WTC11 (cell line): Measurements from ENCODE around the gene SLC38A4. TPM values are rescaled to one million over a fixed set of nuclear protein-coding genes. Genes with fewer than 3 reads are reported as not detected.

Experiments used
- ATAC-seq: fragments of 200-7000 bp; cut with Tn5 transposase; 2 replicates; pipeline ENCODE4 v1.10.0; 2021; ENCODE audit warnings: mild to moderate bottlenecking, moderate library complexity
- CTCF ChIA-PET: fragments of 300-600 bp; sonication (Branson Sonifier 250); formaldehyde crosslinking; loops from one replicate; lab custom pipeline; 2021; ENCODE audit warnings: antibody characterized with exemption; lab: Charles Lee
- POLR2A ChIA-PET: fragments of 350-600 bp; sonication (Branson Sonifier 250); formaldehyde crosslinking; loops from one replicate; lab custom pipeline; 2021; ENCODE audit warnings: antibody characterized with exemption; lab: Charles Lee
- DNase-seq: peaks from one replicate; pipeline ENCODE4 v3.0.0; 2021; ENCODE audit warnings: low spot score
- H3K27ac Mint-ChIP-seq: 2 replicates; pipeline ENCODE4 v1.8.0; 2021; ENCODE audit warnings: mixed read lengths
- H3K27me3 Mint-ChIP-seq: 2 replicates; pipeline ENCODE4 v1.8.0; 2021; ENCODE audit warnings: low read depth, mild to moderate bottlenecking, moderate library complexity, mixed read lengths
- H3K36me3 Mint-ChIP-seq: 2 replicates; pipeline ENCODE4 v1.8.0; 2021; ENCODE audit warnings: mixed read lengths
- H3K4me1 Mint-ChIP-seq: 2 replicates; pipeline ENCODE4 v1.8.0; 2022; ENCODE audit warnings: mixed read lengths
- H3K4me3 Mint-ChIP-seq: 2 replicates; pipeline ENCODE4 v1.8.0; 2021; ENCODE audit warnings: mild to moderate bottlenecking, moderate library complexity, mixed read lengths
- H3K9me3 Mint-ChIP-seq: 2 replicates; pipeline ENCODE4 v1.8.0; 2021; ENCODE audit warnings: mixed read lengths
- FOXP1 ChIP-seq: sonication (generic); formaldehyde crosslinking; IDR thresholded peaks from 2 replicates; pipeline ENCODE4 v1.8.0; 2022; ENCODE audit warnings: missing genetic modification reagents, mild to moderate bottlenecking, moderate library complexity, borderline replicate concordance
- GABPB1 ChIP-seq: sonication (generic); formaldehyde crosslinking; IDR thresholded peaks from 2 replicates; pipeline ENCODE4 v1.8.1; 2023; ENCODE audit warnings: mild to moderate bottlenecking, missing genetic modification reagents
- JAZF1 ChIP-seq: fragments of 250-450 bp; sonication (Bioruptor Pico); IDR thresholded peaks from 2 replicates; pipeline ENCODE4 v1.9.0; 2021; ENCODE audit warnings: moderate library complexity, mild to moderate bottlenecking, inconsistent platforms
- NFE2L1 ChIP-seq: sonication (generic); formaldehyde crosslinking; IDR thresholded peaks from 2 replicates; pipeline ENCODE4 v1.8.1; 2023; ENCODE audit warnings: missing genetic modification reagents
- NR3C1 ChIP-seq: sonication (generic); formaldehyde crosslinking; conservative IDR thresholded peaks from 2 replicates; pipeline ENCODE4 v1.8.1; 2023; ENCODE audit warnings: low read depth, mild to moderate bottlenecking, missing genetic modification reagents
- TEAD1 ChIP-seq: sonication (generic); formaldehyde crosslinking; IDR thresholded peaks from 2 replicates; pipeline ENCODE4 v1.8.0; 2022; ENCODE audit warnings: mild to moderate bottlenecking, missing genetic modification reagents
- ZNF317 ChIP-seq: sonication (generic); formaldehyde crosslinking; IDR thresholded peaks from 2 replicates; pipeline ENCODE4 v1.8.1; 2023; ENCODE audit warnings: low read depth, mild to moderate bottlenecking, moderate library complexity, missing genetic modification reagents, borderline replicate concordance
- ZNF416 ChIP-seq: fragments of 250-450 bp; sonication (Bioruptor Pico); IDR thresholded peaks from 2 replicates; pipeline ENCODE4 v1.9.0; 2021; ENCODE audit warnings: mild to moderate bottlenecking, inconsistent platforms
- total RNA-seq: library from RNA; stranded (reverse); gene quantifications from 3 replicates; pipeline ENCODE4 v1.2.3, GENCODE V29; 2021
- TF ChIP-seq, protein P1 (sequence below): sonication (generic); formaldehyde crosslinking; IDR thresholded peaks from 2 replicates; pipeline ENCODE4 v1.8.1; 2023; ENCODE audit warnings: mild to moderate bottlenecking, missing genetic modification reagents
- TF ChIP-seq, protein P2 (sequence below): sonication (generic); formaldehyde crosslinking; IDR thresholded peaks from 2 replicates; pipeline ENCODE4 v1.8.0; 2022; ENCODE audit warnings: mild to moderate bottlenecking, missing genetic modification reagents
- TF ChIP-seq, protein P3 (sequence below): fragments of 250-450 bp; sonication (Bioruptor Pico); IDR thresholded peaks from 2 replicates; pipeline ENCODE4 v1.9.0; 2021; ENCODE audit warnings: mild to moderate bottlenecking
- TF ChIP-seq, protein P4 (sequence below): sonication (generic); formaldehyde crosslinking; IDR thresholded peaks from 2 replicates; pipeline ENCODE4 v1.8.0; 2022; ENCODE audit warnings: missing genetic modification reagents
- TF ChIP-seq, protein P5 (sequence below): sonication (generic); formaldehyde crosslinking; IDR thresholded peaks from 2 replicates; pipeline ENCODE4 v1.8.1; 2023; ENCODE audit warnings: mild to moderate bottlenecking, missing genetic modification reagents, moderate library complexity

The SLC38A4 gene
- total RNA-seq, 1 experiment from 2014 or later = 6.1 TPM

DNA sequence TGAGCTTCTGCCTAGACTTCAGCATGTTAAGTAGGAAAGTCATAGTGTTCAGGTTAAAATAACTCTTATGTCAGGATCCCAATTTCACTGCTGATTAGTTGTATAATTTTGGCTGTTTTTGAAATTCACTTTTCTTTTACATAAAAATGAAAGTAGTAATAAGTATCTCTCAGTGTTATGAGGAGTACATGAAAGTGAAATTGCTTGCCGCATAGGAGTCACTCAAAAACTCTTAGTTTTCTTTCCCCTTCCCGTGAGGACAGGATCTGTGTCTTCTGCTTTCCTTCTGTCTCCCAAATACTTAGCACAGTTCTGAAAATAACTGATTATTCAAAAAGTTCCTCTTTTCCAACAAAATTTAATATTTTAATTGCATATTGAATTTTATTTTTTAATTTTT is 100.5 kb downstream of the SLC38A4 start (continued):
- TF ChIP-seq, protein P1, sequence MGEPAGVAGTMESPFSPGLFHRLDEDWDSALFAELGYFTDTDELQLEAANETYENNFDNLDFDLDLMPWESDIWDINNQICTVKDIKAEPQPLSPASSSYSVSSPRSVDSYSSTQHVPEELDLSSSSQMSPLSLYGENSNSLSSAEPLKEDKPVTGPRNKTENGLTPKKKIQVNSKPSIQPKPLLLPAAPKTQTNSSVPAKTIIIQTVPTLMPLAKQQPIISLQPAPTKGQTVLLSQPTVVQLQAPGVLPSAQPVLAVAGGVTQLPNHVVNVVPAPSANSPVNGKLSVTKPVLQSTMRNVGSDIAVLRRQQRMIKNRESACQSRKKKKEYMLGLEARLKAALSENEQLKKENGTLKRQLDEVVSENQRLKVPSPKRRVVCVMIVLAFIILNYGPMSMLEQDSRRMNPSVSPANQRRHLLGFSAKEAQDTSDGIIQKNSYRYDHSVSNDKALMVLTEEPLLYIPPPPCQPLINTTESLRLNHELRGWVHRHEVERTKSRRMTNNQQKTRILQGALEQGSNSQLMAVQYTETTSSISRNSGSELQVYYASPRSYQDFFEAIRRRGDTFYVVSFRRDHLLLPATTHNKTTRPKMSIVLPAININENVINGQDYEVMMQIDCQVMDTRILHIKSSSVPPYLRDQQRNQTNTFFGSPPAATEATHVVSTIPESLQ (CRISPR knock-in tag) = no peak
- no peak for TF ChIP-seq TEAD1 (CRISPR knock-in tag)
- no peak for TF ChIP-seq JAZF1 (CRISPR knock-in tag)
- TF ChIP-seq NR3C1 = no peak
- no peak for TF ChIP-seq FOXP1 (CRISPR knock-in tag)
- TF ChIP-seq, protein P2, sequence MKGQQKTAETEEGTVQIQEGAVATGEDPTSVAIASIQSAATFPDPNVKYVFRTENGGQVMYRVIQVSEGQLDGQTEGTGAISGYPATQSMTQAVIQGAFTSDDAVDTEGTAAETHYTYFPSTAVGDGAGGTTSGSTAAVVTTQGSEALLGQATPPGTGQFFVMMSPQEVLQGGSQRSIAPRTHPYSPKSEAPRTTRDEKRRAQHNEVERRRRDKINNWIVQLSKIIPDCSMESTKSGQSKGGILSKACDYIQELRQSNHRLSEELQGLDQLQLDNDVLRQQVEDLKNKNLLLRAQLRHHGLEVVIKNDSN (CRISPR knock-in tag) = no peak
- TF ChIP-seq, protein P3, sequence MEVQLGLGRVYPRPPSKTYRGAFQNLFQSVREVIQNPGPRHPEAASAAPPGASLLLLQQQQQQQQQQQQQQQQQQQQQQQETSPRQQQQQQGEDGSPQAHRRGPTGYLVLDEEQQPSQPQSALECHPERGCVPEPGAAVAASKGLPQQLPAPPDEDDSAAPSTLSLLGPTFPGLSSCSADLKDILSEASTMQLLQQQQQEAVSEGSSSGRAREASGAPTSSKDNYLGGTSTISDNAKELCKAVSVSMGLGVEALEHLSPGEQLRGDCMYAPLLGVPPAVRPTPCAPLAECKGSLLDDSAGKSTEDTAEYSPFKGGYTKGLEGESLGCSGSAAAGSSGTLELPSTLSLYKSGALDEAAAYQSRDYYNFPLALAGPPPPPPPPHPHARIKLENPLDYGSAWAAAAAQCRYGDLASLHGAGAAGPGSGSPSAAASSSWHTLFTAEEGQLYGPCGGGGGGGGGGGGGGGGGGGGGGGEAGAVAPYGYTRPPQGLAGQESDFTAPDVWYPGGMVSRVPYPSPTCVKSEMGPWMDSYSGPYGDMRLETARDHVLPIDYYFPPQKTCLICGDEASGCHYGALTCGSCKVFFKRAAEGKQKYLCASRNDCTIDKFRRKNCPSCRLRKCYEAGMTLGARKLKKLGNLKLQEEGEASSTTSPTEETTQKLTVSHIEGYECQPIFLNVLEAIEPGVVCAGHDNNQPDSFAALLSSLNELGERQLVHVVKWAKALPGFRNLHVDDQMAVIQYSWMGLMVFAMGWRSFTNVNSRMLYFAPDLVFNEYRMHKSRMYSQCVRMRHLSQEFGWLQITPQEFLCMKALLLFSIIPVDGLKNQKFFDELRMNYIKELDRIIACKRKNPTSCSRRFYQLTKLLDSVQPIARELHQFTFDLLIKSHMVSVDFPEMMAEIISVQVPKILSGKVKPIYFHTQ (CRISPR knock-in tag) = no peak
- TF ChIP-seq NFE2L1 (CRISPR knock-in tag) = no peak

DNA sequence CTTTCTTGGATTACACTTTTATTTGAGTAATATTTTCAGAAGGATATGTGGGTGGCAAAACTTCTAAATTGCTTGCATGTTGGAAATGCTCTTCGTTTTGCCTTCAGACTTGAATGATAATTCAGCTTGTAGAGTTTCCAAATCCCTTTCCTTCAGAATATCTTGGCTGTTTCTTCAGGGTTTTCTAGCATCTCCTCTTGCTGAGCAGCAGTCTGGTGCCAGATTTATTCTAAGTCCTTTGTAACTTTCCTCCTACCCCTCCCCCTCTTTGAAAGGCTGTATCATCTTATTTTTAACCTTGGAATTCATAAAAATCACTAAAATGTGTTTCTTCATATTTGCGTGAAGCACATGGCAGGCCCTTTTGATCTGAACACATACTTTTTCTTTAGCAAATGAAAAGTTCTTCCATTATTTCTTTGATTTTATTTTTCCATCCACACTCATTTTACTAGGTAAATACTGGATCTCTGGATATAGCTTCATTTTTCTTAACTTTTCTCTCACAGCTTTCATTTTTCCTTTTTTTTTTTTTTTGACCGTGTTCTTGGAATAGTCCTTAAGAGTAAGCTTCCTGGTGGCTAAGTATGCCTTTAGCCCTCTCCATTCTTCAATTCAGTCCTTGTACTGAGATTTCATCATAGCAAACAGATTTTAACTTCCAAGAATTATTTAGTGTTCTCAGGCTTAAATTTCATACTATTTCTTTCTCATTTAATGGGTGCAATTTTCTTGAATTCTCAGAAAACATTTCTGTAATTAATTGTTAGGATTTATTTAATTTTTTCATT is 102.0 kb downstream of the SLC38A4 start:
- CTCF ChIA-PET = no interaction called here
- POLR2A ChIA-PET = interaction anchor here (0.6 kb wide), 1 partner anchor 610 kb away, joined by 3 read pairs; no protein-coding TSS in a partner anchor
- Mint-ChIP-seq H3K27ac (no peak overlapping the region), H3K9me3 (peaks cover 38% of the 10 kb centered on the region), H3K27me3 (no peaks in the 10 kb centered on the region), H3K4me1 (no peaks in the 10 kb centered on the region), H3K4me3 (no peak overlapping the region), H3K36me3 (peaks cover 5% of the 10 kb centered on the region)
- TF ChIP-seq ZNF416 = no peak
- TF ChIP-seq ZNF317 = no peak
- TF ChIP-seq, protein P4, sequence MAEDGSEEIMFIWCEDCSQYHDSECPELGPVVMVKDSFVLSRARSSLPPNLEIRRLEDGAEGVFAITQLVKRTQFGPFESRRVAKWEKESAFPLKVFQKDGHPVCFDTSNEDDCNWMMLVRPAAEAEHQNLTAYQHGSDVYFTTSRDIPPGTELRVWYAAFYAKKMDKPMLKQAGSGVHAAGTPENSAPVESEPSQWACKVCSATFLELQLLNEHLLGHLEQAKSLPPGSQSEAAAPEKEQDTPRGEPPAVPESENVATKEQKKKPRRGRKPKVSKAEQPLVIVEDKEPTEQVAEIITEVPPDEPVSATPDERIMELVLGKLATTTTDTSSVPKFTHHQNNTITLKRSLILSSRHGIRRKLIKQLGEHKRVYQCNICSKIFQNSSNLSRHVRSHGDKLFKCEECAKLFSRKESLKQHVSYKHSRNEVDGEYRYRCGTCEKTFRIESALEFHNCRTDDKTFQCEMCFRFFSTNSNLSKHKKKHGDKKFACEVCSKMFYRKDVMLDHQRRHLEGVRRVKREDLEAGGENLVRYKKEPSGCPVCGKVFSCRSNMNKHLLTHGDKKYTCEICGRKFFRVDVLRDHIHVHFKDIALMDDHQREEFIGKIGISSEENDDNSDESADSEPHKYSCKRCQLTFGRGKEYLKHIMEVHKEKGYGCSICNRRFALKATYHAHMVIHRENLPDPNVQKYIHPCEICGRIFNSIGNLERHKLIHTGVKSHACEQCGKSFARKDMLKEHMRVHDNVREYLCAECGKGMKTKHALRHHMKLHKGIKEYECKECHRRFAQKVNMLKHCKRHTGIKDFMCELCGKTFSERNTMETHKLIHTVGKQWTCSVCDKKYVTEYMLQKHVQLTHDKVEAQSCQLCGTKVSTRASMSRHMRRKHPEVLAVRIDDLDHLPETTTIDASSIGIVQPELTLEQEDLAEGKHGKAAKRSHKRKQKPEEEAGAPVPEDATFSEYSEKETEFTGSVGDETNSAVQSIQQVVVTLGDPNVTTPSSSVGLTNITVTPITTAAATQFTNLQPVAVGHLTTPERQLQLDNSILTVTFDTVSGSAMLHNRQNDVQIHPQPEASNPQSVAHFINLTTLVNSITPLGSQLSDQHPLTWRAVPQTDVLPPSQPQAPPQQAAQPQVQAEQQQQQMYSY (CRISPR knock-in tag) = no peak
- TF ChIP-seq, protein P5, sequence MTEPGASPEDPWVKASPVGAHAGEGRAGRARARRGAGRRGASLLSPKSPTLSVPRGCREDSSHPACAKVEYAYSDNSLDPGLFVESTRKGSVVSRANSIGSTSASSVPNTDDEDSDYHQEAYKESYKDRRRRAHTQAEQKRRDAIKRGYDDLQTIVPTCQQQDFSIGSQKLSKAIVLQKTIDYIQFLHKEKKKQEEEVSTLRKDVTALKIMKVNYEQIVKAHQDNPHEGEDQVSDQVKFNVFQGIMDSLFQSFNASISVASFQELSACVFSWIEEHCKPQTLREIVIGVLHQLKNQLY (CRISPR knock-in tag) = no peak
- no peak for TF ChIP-seq GABPB1 (CRISPR knock-in tag)
- DNase-seq (no peak), ATAC-seq (no peak)
